Measurements from ENCODE around the gene DHCR7. TPM values are rescaled to one million over a fixed set of nuclear protein-coding genes. Genes with fewer than 3 reads are reported as not detected.

DHCR7 gene
- total RNA-seq, 1 donor from 2014 or later, result 36.7 TPM

DNA sequence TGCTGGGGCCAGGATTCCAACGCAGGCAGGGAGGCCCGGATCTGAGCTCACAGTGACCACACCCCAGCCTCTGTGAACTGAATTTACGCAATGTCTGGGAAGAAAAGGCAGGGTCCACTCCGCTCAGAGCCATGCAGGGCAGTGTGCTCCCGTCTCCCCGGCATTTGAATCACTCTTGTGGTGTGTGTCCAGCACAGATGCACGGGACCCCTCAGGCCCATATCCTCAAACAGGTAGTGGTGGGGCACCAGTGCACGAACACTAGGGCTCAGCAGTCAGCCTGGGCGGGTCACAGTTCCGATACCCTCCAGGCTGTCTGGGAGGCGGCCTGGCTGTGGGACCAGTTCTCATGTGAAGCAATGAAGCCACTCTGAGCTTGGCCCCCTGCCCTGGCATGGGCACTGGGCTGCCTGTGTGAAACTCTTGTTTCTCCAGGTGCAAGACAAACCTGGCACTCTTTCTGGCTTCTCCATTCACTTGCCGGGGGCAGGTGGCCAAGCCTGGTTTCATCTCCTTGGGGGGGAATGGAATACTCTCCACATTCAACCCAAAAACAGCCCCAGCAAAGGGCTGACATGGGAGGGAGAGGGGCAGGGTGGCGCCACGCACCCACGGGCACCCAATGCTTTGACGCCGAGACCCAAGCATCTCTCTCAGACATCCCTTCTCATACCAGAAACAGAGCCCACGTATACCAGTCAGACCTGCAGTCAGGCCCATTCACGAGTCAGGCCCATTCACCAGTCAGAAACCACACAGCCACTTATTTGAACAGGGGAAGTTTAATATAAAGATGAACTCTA, 14.3 kb downstream of the DHCR7 start:
- no peak overlapping the region for H3K27ac Mint-ChIP-seq
- no peaks in the 10 kb centered on the region for H3K9me3 ChIP-seq (ENCODE audit: low read depth)

DNA sequence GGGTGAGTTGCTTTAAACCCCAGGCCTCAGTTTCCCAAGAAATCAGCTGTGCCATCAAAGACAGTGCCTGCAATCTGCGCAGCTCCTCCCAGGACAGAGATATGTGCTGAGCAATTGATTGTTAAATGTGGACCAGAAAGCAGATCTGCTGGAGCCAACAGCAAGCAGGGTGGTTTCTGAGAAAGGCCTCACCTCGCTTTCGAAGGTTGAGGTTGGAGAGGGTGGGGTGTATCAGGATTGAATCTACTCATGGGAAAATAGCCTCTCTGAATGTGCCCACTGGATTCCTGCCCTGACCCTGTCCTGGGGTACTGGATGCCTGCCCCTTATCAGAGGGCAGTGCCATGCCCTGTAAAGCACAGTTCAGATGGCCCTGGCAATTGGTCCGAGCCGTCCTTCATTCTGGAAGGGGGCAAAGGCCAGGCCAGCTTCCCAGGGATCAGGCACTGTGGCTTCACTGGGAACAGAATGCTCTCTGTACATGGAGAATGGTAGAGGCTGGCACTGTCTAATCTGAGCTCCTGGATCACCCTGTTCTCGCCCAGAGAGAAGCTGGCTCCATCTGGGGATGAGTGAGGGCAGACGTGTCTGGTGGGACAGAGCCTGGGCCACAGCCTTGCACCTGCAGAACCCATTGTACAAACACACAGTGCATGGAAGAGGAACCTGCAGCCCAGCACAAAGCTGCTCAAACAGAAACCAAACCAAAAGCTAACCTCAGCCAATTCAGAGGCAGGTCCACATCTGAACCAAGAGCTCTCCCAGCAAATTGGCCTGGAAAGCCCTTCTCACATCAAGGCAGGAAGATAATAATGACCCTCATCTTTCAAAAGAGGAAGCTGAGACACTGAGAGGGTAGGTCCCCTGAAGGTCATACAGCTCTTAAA, 15.2 kb downstream of the DHCR7 start:
- no peak overlapping the region for H3K9ac ChIP-seq
- H3K27me3 ChIP-seq, result no peaks in the 10 kb centered on the region
- Mint-ChIP-seq H3K36me3 (peaks cover 9% of the 10 kb centered on the region), H3K27me3 (ENCODE audit: insufficient read depth, low read depth) (no peaks in the 10 kb centered on the region), H3K27ac (peak overlapping the region; percentile 53), H3K4me1 (peaks cover 3% of the 10 kb centered on the region), H3K4me3 (no peak overlapping the region), H3K9me3 (peaks cover 5% of the 10 kb centered on the region)
- no peak overlapping the region for H3K4me3 ChIP-seq
- DNase-seq (ENCODE audit: low spot score), result no peak
- H3K36me3 ChIP-seq, result no peaks in the 10 kb centered on the region
- H3K27ac ChIP-seq, result no peak overlapping the region
- H3K4me1 ChIP-seq, result no peaks in the 10 kb centered on the region
- H3K9me3 ChIP-seq (ENCODE audit: low read depth), result no peaks in the 10 kb centered on the region
- no peaks in the 10 kb centered on the region for H4K20me1 ChIP-seq (ENCODE audit: low read depth)
- H3F3A ChIP-seq (ENCODE audit: low read depth), result peaks cover 4% of the 10 kb centered on the region
- no peak overlapping the region for H2AFZ ChIP-seq (replicated peaks)
- TF ChIP-seq, protein P1, sequence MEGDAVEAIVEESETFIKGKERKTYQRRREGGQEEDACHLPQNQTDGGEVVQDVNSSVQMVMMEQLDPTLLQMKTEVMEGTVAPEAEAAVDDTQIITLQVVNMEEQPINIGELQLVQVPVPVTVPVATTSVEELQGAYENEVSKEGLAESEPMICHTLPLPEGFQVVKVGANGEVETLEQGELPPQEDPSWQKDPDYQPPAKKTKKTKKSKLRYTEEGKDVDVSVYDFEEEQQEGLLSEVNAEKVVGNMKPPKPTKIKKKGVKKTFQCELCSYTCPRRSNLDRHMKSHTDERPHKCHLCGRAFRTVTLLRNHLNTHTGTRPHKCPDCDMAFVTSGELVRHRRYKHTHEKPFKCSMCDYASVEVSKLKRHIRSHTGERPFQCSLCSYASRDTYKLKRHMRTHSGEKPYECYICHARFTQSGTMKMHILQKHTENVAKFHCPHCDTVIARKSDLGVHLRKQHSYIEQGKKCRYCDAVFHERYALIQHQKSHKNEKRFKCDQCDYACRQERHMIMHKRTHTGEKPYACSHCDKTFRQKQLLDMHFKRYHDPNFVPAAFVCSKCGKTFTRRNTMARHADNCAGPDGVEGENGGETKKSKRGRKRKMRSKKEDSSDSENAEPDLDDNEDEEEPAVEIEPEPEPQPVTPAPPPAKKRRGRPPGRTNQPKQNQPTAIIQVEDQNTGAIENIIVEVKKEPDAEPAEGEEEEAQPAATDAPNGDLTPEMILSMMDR (IDR thresholded peaks at IDR 0.05), result no peak
- no peak for TF ChIP-seq EZH2phosphoT487 (IDR thresholded peaks at IDR 0.05)
- no peak for TF ChIP-seq EZH2 (IDR thresholded peaks at IDR 0.05)
- H3K79me2 ChIP-seq (ENCODE audit: low read depth), result no peaks in the 10 kb centered on the region
- H3K4me2 ChIP-seq, result no peak overlapping the region

More for the DNA sequence above, 14.3 kb downstream of the DHCR7 start:
- peaks cover 3% of the 10 kb centered on the region for H3K9me3 Mint-ChIP-seq
- no peaks in the 10 kb centered on the region for H4K20me1 ChIP-seq (ENCODE audit: low read depth)
- H3K4me3 Mint-ChIP-seq, result no peak overlapping the region
- H3K27me3 Mint-ChIP-seq (ENCODE audit: insufficient read depth, low read depth), result no peaks in the 10 kb centered on the region
- peaks cover 4% of the 10 kb centered on the region for H3F3A ChIP-seq (ENCODE audit: low read depth)
- no peak overlapping the region for H2AFZ ChIP-seq (replicated peaks)
- peaks cover 12% of the 10 kb centered on the region for H3K36me3 Mint-ChIP-seq
- no peaks in the 10 kb centered on the region for H3K36me3 ChIP-seq
- no peak for DNase-seq (ENCODE audit: low spot score)
- H3K4me1 Mint-ChIP-seq, result peaks cover 3% of the 10 kb centered on the region
- TF ChIP-seq, protein P1 (IDR thresholded peaks at IDR 0.05), result no peak
- TF ChIP-seq EZH2phosphoT487 (IDR thresholded peaks at IDR 0.05) (no peak), EZH2 (IDR thresholded peaks at IDR 0.05) (no peak)
- no peaks in the 10 kb centered on the region for H3K79me2 ChIP-seq (ENCODE audit: low read depth)
- H3K4me3 ChIP-seq, result no peak overlapping the region
- H3K27me3 ChIP-seq, result no peaks in the 10 kb centered on the region
- no peaks in the 10 kb centered on the region for H3K4me1 ChIP-seq
- no peak overlapping the region for H3K9ac ChIP-seq
- no peak overlapping the region for H3K4me2 ChIP-seq
- no peak overlapping the region for H3K27ac ChIP-seq

DNA sequence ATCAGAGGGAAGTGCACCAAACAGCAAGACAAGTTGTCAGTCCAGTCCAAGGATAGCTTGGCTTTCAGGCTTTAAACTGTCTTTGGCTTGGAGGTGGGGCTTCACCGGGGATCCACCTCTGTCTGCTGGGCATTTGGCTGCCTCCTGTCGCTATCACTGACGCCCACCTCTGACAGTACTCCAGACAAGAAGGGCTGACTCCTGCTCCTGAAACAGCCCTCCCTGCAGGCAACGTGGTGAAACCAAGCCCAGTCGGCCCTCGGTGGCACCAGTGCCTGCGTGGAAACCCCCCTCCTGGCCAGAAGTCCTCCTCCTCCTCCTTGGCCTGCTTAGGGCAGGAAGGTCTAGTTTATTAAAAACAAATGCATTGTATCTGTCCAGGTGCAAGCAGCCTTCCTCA, 16.9 kb downstream of the DHCR7 start:
- Histone ChIP-seq H3K9me3 (ENCODE audit: low read depth) (no peaks in the 10 kb centered on the region), H2AFZ (replicated peaks) (no peak overlapping the region), H3K4me3 (no peak overlapping the region), H3K36me3 (no peaks in the 10 kb centered on the region), H3K4me2 (no peak overlapping the region), H3K27me3 (no peaks in the 10 kb centered on the region), H4K20me1 (ENCODE audit: low read depth) (no peaks in the 10 kb centered on the region), H3F3A (ENCODE audit: low read depth) (peaks cover 4% of the 10 kb centered on the region), H3K9ac (no peak overlapping the region), H3K27ac (no peak overlapping the region), H3K4me1 (no peaks in the 10 kb centered on the region), H3K79me2 (ENCODE audit: low read depth) (no peaks in the 10 kb centered on the region)
- no peak overlapping the region for H3K4me3 Mint-ChIP-seq
- DNase-seq (ENCODE audit: low spot score), result no peak
- peaks cover 5% of the 10 kb centered on the region for H3K9me3 Mint-ChIP-seq
- peak overlapping the region; percentile 57 for H3K27ac Mint-ChIP-seq
- H3K36me3 Mint-ChIP-seq, result peaks cover 6% of the 10 kb centered on the region
- H3K4me1 Mint-ChIP-seq, result peaks cover 3% of the 10 kb centered on the region
- TF ChIP-seq EZH2 (IDR thresholded peaks at IDR 0.05) (no peak), EZH2phosphoT487 (IDR thresholded peaks at IDR 0.05) (no peak)
- TF ChIP-seq, protein P1 (IDR thresholded peaks at IDR 0.05), result no peak
- H3K27me3 Mint-ChIP-seq (ENCODE audit: insufficient read depth, low read depth), result no peaks in the 10 kb centered on the region
